Measurements from ENCODE around the gene LRMDA.

LRMDA gene

DNA sequence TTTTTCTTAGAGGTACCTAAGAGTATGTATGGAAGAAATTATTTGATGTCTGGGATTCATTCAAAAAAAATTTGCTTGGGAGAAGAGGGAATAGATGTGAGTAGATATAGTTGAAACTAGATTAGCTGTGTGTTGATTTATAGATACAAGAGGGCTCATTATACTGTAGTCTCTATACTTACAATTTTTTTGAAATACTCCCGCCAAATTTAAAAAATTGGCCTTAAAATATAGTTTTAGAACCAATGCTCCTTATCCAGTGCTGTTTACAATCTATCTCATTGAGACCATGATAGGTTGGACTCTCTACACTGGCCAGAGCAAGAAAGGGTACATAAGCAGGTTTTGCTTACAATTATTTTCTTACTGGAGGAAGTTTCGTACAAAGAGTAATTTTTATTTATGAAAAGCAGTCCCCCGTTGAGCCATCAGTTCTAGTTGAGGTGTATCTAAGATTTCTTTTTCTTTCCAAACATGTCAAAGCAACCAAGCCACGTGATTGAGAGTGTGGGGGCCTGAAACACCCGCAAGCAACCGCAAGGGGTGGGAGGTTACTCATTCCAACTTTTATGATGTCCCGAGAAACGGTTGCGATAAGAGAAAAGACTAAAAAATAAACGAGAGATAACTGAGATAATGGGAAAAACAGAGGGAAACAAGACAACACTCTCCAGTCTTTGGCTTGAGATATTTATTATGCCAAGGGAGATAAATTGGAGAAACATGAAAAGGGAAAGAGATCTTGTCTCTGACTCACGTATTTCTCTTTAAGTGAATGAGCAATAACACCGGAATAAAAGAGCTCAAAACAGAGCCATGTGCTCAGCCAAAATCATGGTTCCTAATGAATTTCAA, 729.2 kb downstream of the LRMDA start:
- no peak for DNase-seq (ENCODE audit: low read depth)
- H3K4me3 ChIP-seq (ENCODE audit: low read length): no peak overlapping the region
- TF ChIP-seq, protein P1, sequence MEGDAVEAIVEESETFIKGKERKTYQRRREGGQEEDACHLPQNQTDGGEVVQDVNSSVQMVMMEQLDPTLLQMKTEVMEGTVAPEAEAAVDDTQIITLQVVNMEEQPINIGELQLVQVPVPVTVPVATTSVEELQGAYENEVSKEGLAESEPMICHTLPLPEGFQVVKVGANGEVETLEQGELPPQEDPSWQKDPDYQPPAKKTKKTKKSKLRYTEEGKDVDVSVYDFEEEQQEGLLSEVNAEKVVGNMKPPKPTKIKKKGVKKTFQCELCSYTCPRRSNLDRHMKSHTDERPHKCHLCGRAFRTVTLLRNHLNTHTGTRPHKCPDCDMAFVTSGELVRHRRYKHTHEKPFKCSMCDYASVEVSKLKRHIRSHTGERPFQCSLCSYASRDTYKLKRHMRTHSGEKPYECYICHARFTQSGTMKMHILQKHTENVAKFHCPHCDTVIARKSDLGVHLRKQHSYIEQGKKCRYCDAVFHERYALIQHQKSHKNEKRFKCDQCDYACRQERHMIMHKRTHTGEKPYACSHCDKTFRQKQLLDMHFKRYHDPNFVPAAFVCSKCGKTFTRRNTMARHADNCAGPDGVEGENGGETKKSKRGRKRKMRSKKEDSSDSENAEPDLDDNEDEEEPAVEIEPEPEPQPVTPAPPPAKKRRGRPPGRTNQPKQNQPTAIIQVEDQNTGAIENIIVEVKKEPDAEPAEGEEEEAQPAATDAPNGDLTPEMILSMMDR (conservative IDR thresholded peaks at IDR 0.05; ENCODE audit: low read depth, low read length): no peak

DNA sequence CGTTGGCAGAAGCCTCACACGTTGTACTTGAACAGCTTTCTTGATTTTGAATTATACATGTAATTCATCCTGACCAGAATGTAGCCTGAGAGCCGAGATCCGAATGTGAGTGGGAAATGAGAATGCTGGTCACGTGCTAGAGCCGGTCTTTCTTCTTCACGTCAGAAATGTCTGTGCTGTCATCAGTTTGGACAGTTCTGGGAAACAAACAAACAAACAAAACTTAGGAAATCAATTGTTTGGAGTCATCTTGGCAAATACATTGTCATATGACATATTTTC, 729.8 kb downstream of the LRMDA start:
- TF ChIP-seq, protein P1 (conservative IDR thresholded peaks at IDR 0.05; ENCODE audit: low read depth, low read length): no peak
- no peak overlapping the region for H3K4me3 ChIP-seq (ENCODE audit: low read length)
- no peak for DNase-seq (ENCODE audit: low read depth)

DNA sequence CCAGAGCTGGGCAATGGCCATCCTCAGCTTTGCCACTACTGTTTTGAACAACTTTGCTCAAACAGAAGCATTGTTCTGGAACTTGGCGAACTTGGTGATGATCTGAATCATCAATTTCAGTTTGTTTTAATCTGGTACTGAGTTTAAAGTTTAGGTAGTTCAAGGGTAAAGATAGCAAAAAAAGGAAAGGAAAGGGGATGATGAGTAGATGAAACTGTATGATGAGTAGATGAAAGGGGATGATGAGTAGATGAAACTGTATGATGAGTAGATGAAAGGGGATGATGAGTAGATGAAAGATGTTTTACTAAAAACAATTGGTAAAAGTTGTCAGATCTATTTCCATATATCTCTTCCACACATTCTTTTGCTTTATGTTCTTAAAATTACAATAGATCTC, 737.0 kb downstream of the LRMDA start:
- H3K4me3 ChIP-seq (ENCODE audit: low read length): no peak overlapping the region
- no peak for DNase-seq (ENCODE audit: low read depth)
- TF ChIP-seq, protein P1 (conservative IDR thresholded peaks at IDR 0.05; ENCODE audit: low read depth, low read length): no peak

DNA sequence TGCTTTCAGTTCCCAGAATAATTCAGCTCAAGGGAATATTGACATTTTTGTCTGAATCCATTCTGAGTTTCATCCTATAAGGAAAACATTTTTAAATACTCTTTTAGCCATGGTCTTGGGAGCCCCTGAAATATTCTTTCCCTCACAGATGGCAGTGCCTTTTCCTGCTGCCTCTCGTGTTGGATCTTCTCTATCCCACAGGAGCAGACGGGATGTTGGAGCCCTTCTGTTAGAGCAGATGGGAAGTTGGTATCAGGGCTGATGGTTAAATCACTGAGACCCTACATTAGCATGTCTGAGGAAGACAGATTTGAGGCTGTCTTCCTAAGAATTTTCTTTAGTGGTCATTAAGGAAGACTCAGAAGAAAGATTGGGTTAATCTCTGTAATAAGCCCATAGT, 737.8 kb downstream of the LRMDA start:
- no peak for DNase-seq (ENCODE audit: low read depth)
- TF ChIP-seq, protein P1 (conservative IDR thresholded peaks at IDR 0.05; ENCODE audit: low read depth, low read length): no peak

DNA sequence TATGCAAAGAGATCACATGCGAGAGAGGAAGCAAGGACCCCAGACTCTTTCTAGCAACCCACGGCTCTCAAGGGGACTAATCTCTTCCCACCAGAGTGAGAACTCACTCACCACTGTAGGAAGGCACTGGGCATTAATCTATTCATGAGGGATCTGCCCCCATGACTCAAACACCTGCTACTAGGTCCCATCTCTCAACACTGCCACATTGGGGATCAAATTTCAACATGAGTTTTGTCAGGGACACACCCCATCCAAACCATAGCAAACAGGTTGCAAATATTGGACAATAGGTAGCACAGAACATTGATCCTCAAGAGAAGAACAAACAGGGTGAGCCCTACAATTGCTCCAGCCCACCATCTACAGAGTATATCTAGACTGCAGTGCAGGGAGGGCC, 740.6 kb downstream of the LRMDA start:
- TF ChIP-seq, protein P1 (conservative IDR thresholded peaks at IDR 0.05; ENCODE audit: low read depth, low read length): no peak
- H3K4me3 ChIP-seq (ENCODE audit: low read length): no peak overlapping the region
- DNase-seq (ENCODE audit: low read depth): no peak

More for the DNA sequence above, 737.8 kb downstream of the LRMDA start:
- no peak overlapping the region for H3K4me3 ChIP-seq (ENCODE audit: low read length)

DNA sequence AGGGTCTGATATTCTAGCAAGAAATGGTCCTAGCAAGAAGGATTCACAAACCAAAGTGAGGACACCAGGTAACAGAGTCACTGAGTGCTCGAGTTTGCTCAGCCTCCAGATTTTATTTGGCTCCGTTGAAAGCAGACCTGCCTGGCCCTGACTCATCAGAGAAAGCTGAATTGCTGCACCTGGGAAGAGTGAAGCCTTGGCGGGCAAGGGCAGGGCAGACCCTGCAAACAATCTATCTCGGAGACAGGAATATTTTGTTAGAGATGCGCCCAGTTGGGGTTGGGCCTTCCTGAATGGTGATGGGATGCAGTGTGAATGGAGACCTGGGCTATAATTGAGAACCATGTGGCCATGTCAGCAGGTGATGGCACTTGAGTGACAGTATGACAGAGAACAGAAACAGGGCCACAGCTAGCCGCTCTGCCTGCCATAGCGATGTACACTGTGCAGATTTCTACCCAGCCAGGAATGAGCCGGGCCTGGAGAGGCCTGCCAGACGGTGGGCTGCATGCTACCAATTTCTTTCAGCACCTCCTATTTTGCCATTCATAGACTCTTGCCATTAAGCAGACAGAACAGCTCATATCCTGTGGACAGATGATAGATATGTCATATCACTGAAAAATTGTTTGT, 744.2 kb downstream of the LRMDA start:
- H3K4me3 ChIP-seq (ENCODE audit: low read length): no peak overlapping the region
- TF ChIP-seq, protein P1 (conservative IDR thresholded peaks at IDR 0.05; ENCODE audit: low read depth, low read length): no peak
- DNase-seq (ENCODE audit: low read depth): no peak

DNA sequence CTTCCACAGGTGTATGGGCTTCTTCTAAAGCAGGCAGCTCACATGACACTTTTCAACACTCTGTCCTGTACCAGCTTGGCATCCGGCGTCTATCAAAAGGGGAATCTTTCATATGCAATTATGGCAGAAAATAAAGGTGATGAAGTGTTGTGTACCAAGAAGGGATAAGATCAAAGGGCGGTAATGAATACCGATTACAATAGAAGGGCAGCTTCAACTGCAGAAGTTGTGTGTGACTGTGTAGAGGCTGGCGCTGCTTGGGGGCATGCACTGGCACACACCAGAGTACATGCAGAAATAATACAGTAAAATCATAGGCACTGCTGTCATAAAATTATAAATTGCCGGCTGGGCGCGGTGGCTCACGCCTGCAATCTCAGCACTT, 744.7 kb downstream of the LRMDA start:
- TF ChIP-seq, protein P1 (conservative IDR thresholded peaks at IDR 0.05; ENCODE audit: low read depth, low read length): no peak
- no peak for DNase-seq (ENCODE audit: low read depth)
- H3K4me3 ChIP-seq (ENCODE audit: low read length): no peak overlapping the region
